CD4-positive, alpha-beta T cell treated with Interleukin-6 at 100 ng/mL for 8 hours (primary cell): ENCODE results near the gene FARP2.
A peak's percentile ranks its signal among the peaks of the same experiment; 100 is the strongest.
"Not testable (repeated sequence)": the region's sequence is repeated elsewhere in the genome, so short reads cannot be mapped to it uniquely, and the experiment has no call there.

Experiments used
- DNase-seq: peaks from one replicate; pipeline ENCODE4 v3.0.0-alpha.2; 2020; ENCODE audit warnings: mixed read lengths, low spot score

The FARP2 gene

DNA sequence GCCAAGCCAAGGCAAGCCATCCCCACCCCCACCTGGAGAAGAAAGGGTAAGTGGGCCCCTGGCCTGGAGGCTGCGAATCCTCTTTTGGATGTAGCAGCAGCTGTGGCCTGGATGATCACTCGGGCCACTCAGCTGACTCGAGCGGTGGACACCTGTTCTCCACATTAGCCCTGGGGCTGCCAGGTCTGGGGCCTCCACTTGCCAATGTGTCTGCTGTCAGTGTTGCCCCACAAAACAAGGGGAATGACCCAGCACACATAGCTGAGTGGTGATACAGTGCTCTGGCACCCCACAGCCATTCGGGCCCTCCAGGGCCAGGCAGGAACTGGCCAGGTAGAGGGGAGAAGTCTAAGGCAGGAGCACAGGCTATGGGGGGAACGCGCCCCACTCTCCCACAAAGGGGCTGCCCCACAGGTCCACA is 149.7 kb downstream of the FARP2 start:
- no peak for DNase-seq

DNA sequence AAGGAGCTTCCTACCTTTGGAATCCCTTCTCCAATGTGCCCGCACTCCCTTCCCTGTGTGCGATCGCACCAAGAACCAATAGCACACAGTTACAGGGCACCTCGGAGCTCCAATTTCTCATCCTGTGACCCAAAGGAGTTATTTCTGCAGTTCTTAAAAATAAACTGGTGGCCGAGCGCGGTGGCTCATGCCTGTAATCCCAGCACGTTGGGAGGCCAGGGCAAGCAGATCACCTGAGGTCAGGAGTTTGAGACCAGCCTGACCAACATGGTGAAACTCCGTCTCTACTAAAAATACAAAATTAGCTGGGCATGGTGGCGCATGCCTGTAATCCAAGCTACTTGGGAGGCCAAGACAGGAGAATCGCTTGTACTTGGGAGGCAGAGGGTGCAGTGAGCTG is 150.2 kb downstream of the FARP2 start:
- DNase-seq, result not testable (repeated sequence)

DNA sequence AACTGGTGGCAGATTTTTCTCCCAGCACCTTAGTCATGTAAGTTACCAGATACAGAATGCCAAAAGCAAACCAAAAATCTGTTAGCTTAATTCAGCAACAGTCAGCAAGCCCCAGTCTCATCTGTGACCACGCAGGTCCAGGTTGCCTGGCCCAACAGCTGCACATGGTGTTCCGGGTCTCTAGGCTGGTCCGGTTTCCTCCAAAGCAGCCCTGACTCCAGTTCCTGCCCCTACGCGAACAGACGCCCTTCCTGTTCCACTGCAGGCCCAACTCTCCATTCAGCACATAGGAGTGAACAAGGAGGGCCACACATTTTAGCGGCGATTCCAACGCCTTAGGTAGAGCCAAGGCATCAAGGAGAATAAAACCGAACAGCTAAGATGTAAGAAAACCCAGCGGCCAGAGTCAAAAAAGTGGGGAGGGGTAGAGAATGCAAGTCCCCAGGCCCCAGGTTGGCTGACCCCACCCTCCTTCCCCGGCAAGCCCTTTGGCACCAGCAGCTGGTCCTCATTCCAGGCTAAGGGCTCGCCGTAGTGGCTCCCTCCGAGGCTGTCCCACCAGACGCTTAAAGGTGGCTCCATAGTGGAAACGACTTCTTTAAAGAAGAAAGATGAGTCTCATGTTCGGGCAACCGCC is 150.8 kb downstream of the FARP2 start:
- no peak for DNase-seq

DNA sequence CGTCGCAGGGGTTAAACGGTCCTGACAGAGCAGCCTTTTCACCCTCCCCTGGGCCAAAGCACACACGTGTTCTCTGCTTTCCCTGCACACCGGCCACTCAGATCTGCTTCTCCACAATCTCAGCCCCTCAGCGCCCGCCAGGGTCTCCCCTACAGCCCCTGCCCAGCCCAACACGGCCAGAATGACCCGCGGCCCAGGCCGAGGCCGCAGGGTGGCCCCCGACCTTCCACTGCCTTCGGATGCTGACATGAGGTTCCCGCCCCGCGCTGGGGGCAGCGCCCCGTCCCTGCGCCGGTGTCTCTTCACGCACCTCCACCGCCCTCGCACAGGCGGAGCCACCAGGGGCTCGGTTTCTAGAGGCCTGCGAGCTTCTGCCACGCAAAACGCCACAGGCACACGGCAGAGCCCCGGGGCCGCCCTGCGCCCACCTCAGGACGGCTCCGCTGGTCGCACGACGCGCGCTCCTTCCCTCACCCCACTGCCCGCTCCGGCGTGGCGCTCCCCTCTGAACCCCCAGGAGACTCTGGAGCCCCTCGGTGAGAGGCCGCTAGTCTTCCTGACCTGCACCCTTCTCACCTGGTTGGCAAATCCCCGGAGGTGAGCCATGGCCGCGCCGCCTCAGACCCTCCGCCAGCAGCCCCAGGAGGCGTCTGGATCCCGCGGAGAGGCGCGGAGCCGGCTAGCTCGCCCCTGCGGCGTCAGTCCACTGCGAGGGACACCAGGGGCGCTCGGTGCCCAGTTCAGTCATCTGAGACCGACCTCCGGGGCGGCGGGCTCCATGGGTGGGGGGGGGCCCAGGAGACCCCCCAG is 151.6 kb downstream of the FARP2 start:
- DNase-seq, result no peak

DNA sequence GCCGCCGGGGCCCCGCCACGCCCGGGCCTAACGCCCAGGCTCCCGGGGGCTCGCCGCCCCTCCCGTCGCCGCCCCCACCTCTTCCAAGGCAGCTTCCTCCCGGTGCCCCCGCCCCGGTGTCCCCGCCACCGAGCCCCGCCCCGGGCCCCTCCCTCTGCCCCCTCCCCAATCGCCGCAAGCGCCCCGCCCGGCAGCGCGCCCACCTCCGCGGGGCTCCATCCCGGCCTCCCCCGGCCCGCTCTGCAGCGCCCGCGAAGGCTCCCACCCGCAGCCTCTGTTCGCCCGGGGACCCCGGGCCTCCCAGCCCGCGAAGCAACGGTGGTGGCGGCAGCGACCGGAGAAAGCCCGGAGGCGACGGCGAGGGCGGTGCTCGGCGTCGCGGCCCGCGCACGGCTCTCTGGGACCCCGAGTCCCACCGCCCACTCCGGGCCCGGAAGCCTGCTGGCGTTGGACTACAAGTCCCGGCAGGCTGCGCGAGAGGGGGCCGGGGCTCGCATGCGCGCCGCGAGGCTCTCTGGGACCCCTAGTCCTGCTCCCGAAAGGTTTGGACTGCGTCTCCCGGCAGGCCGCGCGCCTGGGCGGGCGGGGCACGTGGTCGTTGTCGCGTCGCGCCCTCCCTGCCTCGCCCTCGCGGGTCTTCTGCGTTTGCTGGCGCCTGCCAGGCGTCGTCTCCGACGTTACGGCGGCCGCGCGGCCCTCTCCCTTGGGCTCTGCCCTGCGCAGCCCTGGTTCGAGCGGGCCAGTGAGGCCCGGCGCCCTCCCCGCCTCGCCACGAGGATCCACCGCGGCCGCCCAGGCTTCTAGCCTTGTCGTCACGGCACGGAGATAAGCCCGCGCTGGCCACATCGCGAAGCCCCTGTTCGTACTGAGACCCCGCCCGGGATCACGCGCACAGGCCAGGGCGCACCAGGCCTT is 152.4 kb downstream of the FARP2 start, which contains the start of gene STK25:
Gene STK25 (minus strand): TSS at position 345 of the 915 bp plus-strand sequence. CDS start 549 bp downstream, outside the sequence.
- peak; percentile 98 for DNase-seq

DNA sequence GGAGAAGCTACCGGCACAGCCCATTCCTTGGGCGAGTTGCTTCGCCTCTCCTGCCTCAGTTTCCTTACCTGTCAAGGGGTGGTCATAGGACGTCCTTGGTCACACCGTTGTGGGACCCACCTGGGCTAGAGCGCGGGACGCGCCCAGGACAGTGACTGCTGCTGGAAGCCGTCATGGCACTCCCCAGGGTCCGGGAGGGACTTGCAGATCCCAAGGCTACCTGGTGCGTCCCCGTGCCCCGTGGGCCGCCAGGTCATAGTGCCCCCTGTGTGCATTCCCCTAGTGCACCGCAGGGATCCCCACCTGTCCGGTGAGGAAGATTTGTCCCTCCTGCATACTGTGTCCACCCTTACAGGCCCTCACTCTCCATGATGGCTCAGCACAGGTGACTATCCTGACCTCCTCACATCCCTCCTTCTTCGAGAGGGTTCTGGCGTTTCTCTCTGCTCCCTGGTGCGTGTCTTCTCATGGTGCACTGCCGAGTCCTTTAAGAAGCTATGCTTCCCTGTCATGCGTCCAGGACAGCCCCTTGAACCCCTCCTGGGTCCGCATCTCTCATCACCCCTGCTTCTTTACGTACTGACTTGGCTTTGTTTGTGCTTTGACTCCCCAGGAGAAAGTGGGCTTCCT is 153.2 kb downstream of the FARP2 start:
- DNase-seq, result no peak

DNA sequence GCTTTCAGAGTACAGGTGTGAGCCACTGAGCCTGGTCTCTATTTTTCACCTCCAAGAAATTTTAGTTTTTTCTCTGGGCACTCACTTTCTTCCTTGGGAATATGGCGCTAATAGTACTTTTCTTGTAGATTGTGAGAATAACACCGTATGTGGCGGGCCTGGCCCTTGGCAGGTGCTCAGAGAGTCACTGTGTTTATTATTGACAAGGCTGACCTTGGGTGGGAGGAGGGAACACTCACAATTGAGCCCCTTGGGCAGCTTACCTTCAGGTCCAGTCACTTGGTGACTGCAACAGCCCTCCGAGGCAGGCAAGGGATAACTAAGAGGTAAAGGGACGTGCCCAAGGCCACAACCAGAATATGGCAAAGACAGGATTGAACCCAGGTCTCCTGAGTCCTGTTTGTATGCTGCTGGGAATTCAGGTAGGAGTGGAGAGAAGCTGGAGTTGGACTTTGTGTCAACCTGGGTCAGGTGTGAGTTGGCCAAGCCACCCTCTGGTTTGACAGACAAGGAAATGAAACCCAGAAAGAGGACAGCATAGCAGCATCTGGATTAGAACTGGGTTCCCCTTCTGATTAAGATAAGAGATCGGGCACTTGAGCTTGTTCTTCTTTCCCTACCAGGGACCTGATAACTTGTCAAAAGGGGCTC is 155.1 kb downstream of the FARP2 start:
- no peak for DNase-seq

DNA sequence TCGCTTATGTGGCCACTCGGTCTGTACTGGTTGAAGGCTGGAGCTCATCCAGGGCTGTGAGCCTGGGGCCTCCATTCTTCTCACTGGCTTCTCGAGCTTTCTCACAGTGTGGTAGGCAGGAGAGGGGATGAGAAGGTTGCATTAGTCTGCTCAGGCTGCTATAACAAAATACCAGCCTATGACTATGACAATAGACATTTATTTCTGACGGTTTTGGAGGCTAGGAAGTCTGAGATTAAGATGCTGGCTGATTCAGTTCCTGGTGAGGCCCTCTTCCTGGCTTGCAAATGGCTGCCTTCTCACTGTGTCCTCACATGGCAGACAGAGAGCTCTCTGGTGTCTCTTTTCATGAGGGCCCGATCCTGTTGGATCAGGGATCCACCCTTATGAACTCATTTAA is 158.5 kb downstream of the FARP2 start:
- no peak for DNase-seq

DNA sequence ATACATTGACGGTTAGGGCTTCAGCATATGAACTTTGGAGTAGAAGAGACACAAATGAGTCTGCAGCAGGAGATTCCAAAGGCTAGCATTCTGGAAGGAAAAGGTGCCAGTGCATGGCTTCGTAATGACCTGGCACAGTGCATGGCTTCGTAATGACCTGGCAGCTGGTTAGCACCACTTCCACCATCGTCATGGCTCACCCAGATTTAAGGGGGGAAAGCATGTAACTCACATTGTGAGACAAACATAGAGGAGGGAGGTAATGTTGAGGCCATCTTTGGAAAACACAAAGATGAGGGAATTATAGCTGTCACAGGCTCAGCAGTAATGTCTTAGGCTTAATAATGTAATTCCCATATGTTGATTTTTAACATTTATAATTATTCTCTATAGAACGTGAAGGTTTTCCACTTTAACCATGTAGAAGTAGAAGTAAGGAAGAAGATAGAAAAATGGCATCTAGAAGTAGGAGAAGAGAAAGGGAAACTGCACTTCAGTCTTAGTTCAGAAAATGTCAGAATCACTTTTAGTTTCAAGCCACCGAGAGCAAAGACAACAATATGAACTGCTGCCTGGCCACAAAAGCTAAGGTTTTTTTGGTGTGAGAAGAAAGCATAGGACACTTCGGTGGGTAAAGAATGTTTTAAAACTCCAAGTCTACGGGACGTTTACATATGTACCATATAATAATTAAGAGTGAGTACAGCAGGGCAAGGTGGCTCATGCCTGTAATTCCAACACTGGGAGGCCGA is 159.1 kb downstream of the FARP2 start:
- DNase-seq, result no peak

DNA sequence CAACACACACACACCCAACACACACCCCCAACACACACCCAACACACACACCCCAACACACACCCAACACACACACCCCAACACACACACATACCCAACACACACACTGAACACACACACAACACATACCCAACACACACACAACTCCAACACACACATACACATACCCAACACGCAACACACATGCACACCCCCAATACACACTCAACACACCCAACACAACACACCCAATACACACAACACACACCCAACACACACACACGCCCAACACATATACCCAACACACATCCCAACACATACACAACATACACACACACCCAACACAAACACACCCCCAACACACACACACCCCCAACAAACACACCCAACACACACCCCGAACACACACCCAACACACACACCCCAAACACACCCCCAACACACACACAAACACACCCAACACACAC is 160.5 kb downstream of the FARP2 start:
- no peak for DNase-seq

DNA sequence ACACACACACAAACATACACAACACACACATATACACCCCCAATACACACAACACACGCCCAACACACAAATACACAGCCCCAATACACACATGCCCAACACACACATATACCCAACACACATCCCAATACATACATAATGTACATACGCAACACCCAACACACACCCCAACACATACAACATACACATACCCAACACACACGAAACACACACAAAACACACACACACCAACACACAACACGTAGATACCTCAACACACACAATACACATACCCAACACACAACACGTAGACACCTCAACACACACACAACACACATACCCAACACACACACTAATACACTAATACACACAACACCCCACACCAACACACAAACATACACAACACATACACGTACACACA is 161.2 kb downstream of the FARP2 start:
- DNase-seq, result no peak

DNA sequence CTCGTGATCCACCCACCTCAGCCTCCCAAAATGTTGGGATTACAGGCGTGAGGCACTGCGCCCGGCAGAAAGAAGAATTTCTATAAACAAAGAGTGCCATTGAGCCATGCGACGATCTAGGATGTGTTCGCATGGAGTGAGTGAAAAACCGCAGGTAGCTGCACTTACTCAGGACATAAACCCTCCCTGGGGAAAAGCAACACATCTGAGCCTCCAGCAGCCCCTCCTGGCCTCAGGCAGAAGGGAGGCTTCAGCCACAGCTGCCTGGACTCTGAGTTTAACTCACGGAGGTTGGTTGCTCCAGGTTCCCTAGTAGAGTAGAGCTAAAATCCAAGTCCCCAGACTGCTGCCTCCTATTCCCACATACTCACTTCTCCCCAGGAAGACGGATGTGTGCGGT is 163.6 kb downstream of the FARP2 start:
- no peak for DNase-seq

DNA sequence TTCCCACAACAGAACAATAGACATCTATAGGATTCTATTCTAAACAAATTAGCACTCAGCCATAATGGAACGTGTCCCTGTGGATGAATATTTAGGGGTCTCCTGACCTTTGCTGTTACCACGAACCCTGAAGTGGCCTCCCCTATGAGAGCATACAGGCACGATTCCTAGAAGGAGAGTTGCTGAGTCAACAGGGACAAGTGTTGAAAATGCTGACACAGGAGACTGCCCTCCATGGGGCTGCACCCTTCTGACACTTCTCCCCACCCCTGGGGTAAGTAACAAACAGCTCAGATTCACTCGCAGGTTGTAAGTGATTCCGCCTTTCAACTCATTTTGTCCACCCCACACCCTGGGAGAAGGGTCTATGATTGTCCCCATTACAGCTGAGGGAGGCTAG is 166.4 kb downstream of the FARP2 start:
- DNase-seq, result no peak

DNA sequence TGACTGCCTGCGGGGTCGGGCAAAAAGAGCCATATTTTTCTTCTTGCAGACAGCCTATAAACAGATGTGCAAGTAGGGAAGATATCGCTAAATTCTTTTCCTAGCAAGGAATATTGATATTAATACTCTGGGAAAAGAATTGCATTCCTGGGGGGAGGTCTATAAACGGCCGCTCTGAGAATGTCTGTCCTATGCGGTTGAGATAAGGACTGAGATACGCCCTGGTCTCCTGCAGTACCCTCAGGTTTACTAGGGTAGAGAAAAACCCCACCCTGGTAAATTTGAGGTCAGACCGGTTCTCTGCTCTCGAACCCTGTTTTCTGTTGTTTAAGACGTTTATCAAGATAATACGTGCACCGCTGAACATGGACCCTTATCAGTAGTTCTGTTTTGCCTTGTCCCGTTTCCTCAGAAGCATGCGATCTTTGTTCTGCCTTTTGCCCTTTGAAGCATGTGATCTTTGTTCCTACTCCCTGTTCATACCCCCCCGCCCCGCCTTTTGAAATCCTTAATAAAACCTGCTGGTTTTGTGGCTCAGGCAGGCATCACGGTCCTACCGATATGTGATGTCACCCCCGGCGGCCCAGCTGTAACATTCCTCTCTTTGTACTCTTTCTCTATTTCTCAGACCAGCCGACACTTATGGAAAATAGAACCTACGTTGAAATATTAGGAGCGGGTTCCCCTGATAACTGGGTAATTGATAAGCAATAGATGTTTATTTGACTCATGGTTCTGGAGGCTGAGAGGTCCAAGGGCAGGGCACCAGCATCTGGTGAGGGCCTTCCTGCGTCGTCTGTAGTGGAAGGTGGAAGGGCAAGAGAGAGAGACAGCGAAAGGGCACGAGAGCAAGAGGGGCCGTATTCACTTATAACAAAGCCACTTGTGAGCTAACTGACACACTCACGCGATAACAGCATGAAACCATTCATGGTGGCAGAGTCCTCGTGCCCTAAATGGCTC is 170.0 kb downstream of the FARP2 start:
- not testable (repeated sequence) for DNase-seq

DNA sequence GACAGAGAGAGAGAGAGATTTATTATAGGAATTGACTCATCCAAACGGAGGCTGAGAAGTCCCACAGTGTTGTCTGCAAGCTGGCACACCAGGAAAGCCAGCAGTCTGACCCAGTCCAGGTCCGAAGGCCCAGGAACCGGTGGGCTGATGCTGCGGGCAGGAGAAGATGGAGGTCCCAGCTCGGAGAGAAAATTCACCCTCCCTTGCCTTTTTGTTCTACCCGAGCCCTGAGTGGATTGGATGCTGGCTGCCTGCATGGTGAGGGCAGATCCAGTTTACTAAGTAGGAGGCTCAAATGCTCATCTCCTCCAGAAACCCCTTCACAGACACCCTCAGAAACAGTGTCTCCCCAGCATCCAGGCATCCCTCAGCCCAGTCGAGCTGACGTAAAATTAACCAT is 174.5 kb downstream of the FARP2 start:
- no peak for DNase-seq

DNA sequence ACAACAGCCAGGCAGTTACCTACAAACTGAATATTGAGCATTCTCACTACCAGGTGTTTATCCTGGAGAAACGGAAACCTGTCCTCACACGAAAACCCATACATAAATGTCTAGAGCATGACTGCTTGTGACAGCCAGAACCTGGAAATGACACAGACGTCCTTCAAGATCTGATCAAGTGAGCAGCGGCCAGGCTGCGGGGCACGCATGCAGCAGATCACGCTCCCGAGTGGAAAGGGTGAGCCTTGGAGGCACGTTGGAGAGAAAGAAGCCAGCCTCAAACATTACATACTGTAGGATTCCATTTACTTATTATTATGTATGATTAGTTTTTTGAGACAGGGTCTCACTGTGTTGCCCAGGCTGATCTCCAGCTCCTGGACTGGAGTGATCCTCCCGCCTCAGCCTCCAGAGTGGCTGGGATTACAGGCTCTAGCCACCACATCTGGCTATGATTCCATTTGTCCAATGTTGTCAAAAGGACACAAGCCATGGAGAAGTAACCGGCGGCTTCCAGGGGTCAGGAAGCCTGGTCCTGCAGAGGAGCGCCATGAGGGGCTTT is 175.2 kb downstream of the FARP2 start:
- DNase-seq, result no peak

DNA sequence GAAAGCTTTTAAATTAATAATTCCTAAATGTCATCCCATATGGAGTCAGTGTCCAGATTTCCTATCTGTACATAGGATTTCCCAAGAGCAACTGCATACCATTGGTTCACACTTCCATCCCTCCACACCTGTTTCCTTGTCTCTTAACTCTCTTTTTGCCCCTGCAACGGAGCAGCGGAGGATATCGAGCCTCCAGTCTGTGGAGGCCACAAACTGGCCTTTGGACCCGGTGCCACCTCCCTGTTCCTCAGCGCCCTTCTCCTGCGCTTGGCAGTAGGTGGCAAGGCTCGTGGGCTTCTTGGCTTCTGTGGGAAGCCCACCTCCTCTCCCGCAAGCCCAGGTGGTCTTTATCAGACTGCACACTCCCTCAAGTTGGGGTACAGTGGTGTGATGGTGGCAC is 176.1 kb downstream of the FARP2 start:
- DNase-seq, result no peak

DNA sequence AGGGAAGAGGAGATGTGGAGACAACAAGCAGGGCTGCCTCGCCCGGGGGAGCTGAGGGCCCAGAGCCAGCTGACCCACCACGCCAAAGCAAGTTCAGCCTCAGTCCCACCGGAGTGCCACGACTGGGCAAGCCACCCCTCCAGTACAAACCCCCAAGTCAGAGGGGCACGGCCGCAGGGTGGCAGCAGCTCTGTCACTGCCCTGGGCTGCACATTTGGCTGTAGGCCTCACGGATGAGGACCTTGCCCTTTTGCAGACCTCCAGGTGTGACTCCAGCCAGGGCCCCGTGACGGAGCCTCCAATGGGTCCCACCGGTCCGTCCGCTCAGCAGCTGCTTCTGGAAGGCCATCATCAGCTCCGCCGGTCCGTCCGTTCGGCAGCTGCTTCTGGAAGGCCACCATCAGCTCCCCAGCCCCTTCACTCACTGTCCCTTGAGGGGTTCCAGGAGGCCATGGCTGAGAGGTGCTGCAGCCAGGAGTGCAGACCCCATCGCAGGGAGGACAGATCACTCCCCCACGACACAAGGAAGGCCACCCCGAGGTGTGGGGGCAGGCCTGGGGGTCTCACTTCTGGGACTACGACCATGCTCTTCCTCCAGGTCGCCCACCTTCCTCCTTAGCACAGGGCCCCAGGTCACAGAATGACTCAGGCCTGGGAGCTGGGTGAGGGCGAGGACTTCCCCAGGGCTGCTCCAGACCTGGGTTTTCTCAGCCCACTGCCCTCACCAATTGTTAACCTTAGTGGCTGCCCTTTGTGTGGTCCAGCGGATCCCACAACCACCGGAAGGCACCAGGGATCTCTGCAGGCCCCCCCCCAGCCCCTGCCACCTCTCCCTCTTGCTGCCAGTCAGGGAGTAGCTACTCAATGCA is 176.9 kb downstream of the FARP2 start:
- no peak for DNase-seq
